Measurements from ENCODE around the gene RNF208. TPM values are rescaled to one million over a fixed set of nuclear protein-coding genes. Genes with fewer than 3 reads are reported as not detected.

Gene RNF208
- polyA plus RNA-seq, 2 of the 4 experiments (the other 2 are of a cell fraction): 0.06 to 1.7 TPM

- TF ChIP-seq ATOH8 (CRISPR knock-in tag; IDR thresholded peaks at IDR 0.05; ENCODE audit: low read depth): no peak
- no peak for TF ChIP-seq KDM1A (IDR thresholded peaks at IDR 0.05; ENCODE audit: low read depth)
- no peak for TF ChIP-seq FOXS1 (CRISPR knock-in tag; IDR thresholded peaks at IDR 0.05)
- no peak for TF ChIP-seq HOXB5 (CRISPR knock-in tag; IDR thresholded peaks at IDR 0.05)
- no peak for TF ChIP-seq RARB (CRISPR knock-in tag; IDR thresholded peaks at IDR 0.05)
Observed at GRCh38 chr9:137194909-137195308, 27.1 kb downstream of the RNF208 start (continued).

- ATAC-seq (no peak), FAIRE-seq (no peak), DNase-seq (ENCODE audit: low read depth in 1 of 2, low spot score in 1 of 2) (no peak)
- Histone ChIP-seq H3K4me2 (no peak overlapping the region), H3K4me1 (peaks cover 44% of the 10 kb centered on the region), H3K4me3 (no peak overlapping the region), H3K27ac (peak overlapping the region in 1 of 2 experiments; percentile 22; a peak in 1 of 6 replicates), H3K9me3 (no peaks in the 10 kb centered on the region)
- ChIA-PET CTCF (interaction anchor here (0.8 to 11.5 kb wide), 10 partner anchors 13 to 159 kb away, joined by 3 to 156 read pairs (median 5); partner anchors contain the start of genes LRRC26, RNF224 and TMEM210), POLR2A (no interaction called here)
- 73% methylated on average over 4 of the region's 16 CpGs for WGBS (ENCODE audit: missing lambda C conversion rate)
- TF ChIP-seq HMGXB4 (CRISPR knock-in tag; IDR thresholded peaks at IDR 0.05; ENCODE audit: borderline replicate concordance) (no peak), POLR2AphosphoS2 (conservative IDR thresholded peaks at IDR 0.05; ENCODE audit: low read length) (no peak), NPAS2 (CRISPR knock-in tag; IDR thresholded peaks at IDR 0.05; ENCODE audit: borderline replicate concordance) (no peak), GATA3 (IDR thresholded peaks at IDR 0.05; ENCODE audit: borderline replicate concordance) (no peak), USF2 (IDR thresholded peaks at IDR 0.05) (no peak)
Observed at GRCh38 chr9:137194388-137194787, 27.7 kb downstream of the RNF208 start.

- H3K4me1 ChIP-seq: peaks cover 39% of the 10 kb centered on the region
- DNase-seq (ENCODE audit: low read depth in 1 of 2, low spot score in 1 of 2): no peak
- H3K27ac ChIP-seq: no peak overlapping the region
- ATAC-seq: no peak
- no peaks in the 10 kb centered on the region for H3K9me3 ChIP-seq
- 93% methylated on average over 11 of the region's 14 CpGs for WGBS (ENCODE audit: missing lambda C conversion rate)
- H3K4me2 ChIP-seq: no peak overlapping the region
- no peak overlapping the region for H3K4me3 ChIP-seq
- FAIRE-seq: no peak
- TF ChIP-seq KDM5A (IDR thresholded peaks at IDR 0.05) (no peak), ATOH8 (CRISPR knock-in tag; IDR thresholded peaks at IDR 0.05; ENCODE audit: low read depth) (no peak), RFX5 (IDR thresholded peaks at IDR 0.05) (no peak), HES2 (IDR thresholded peaks at IDR 0.05) (no peak), KDM1A (IDR thresholded peaks at IDR 0.05; ENCODE audit: low read depth) (no peak), RAD21 (conservative IDR thresholded peaks at IDR 0.05 in 1 of 2, IDR thresholded peaks at IDR 0.05 in 1 of 2) (no peak), ELK1 (IDR thresholded peaks at IDR 0.05; ENCODE audit: low read depth, low read length) (no peak), NFE2L2 (conservative IDR thresholded peaks at IDR 0.05; ENCODE audit: low read length) (no peak), HEYL (CRISPR knock-in tag; IDR thresholded peaks at IDR 0.05) (no peak)
- POLR2A ChIA-PET: no interaction called here
- CTCF ChIA-PET: interaction anchor here (1.2 to 11.5 kb wide), 7 partner anchors 20 to 126 kb away, joined by 3 to 156 read pairs (median 5); partner anchors contain the start of genes CYSRT1, LRRC26, RNF208 and RNF224
Observed at GRCh38 chr9:137193771-137194170, 28.3 kb downstream of the RNF208 start.
